ENCODE results near the gene PRMT3.
"Not testable (repeated sequence)": the region's sequence is repeated elsewhere in the genome, so short reads cannot be mapped to it uniquely, and the experiment has no call there.

The PRMT3 gene

GRCh38 chr11:20387261-20388095, at the start of gene PRMT3:
Gene PRMT3 (plus strand): TSS chr11:20387716. CDS start chr11:20387747, 31 bp downstream.
- peak; percentile 89 for ATAC-seq
- peak; percentile 97 for DNase-seq

GRCh38 chr11:20342347-20343141, 45.0 kb upstream of the PRMT3 start:
- DNase-seq (no peak), ATAC-seq (no peak)

GRCh38 chr11:20351136-20351535, 36.4 kb upstream of the PRMT3 start:
- ATAC-seq (no peak), DNase-seq (no peak)

- DNase-seq = no peak
These were observed 35.7 kb upstream of the PRMT3 start for GRCh38 chr11:20351751-20352262.

GRCh38 chr11:20353829-20354434, 33.6 kb upstream of the PRMT3 start:
- DNase-seq (peak; percentile 35), ATAC-seq (no peak)

More at GRCh38 chr11:20351751-20352262, 35.7 kb upstream of the PRMT3 start:
- ATAC-seq = no peak

- ATAC-seq = peak; percentile 74
- DNase-seq = no peak
These were observed 32.0 kb upstream of the PRMT3 start for GRCh38 chr11:20355221-20356219.

GRCh38 chr11:20357150-20357549, 30.4 kb upstream of the PRMT3 start:
- ATAC-seq = no peak
- no peak for DNase-seq

GRCh38 chr11:20360650-20361049, 26.9 kb upstream of the PRMT3 start:
- DNase-seq = peak; percentile 24
- ATAC-seq = peak; percentile 38

GRCh38 chr11:20362481-20362880, 25.0 kb upstream of the PRMT3 start:
- DNase-seq = no peak
- ATAC-seq = no peak

GRCh38 chr11:20363149-20363499, 24.4 kb upstream of the PRMT3 start:
- no peak for DNase-seq
- no peak for ATAC-seq

- DNase-seq (peak; percentile 80), ATAC-seq (peak; percentile 84)
These were observed 23.8 kb upstream of the PRMT3 start, which contains the start of gene HTATIP2 for GRCh38 chr11:20363500-20364340. Gene HTATIP2 (plus strand): TSS chr11:20363714. CDS start chr11:20364238, 524 bp downstream.

GRCh38 chr11:20364341-20364792, 23.1 kb upstream of the PRMT3 start:
- DNase-seq = no peak
- no peak for ATAC-seq

- not testable (repeated sequence) for DNase-seq, ATAC-seq
These were observed 22.1 kb upstream of the PRMT3 start for GRCh38 chr11:20365465-20365864.

- ATAC-seq (peak; percentile 80), DNase-seq (peak; percentile 60)
These were observed 20.1 kb upstream of the PRMT3 start for GRCh38 chr11:20367313-20367948.

GRCh38 chr11:20368438-20368837, 19.1 kb upstream of the PRMT3 start:
- no peak for DNase-seq
- ATAC-seq = no peak

- DNase-seq (no peak), ATAC-seq (no peak)
These were observed 17.7 kb upstream of the PRMT3 start for GRCh38 chr11:20369826-20370225.

- DNase-seq (no peak), ATAC-seq (no peak)
These were observed 15.4 kb upstream of the PRMT3 start for GRCh38 chr11:20372081-20372626.

- DNase-seq (no peak), ATAC-seq (no peak)
These were observed 14.4 kb upstream of the PRMT3 start for GRCh38 chr11:20373147-20373546.

GRCh38 chr11:20373568-20374209, 13.8 kb upstream of the PRMT3 start:
- DNase-seq (no peak), ATAC-seq (no peak)
